Right renal pelvis (tissue), 4 donors: Measurements from ENCODE around the gene PHGDH. TPM values are rescaled to one million over a fixed set of nuclear protein-coding genes. Genes with fewer than 3 reads are reported as not detected.
A peak's percentile ranks its signal among the peaks of the same experiment; 100 is the strongest.

Experiments
- DNase-seq, 4 donors: peaks; one replicate each; pipeline ENCODE4 v3.0.0-alpha.2; 2013; ENCODE audit warnings: low read depth in 4 of 4, low spot score in 3 of 4, missing footprints in 1 of 4
- polyA plus RNA-seq, 4 donors: library from polyadenylated mRNA; unstranded; fragments of 120-200 nt; gene quantifications; one replicate each; pipeline ENCODE4 v1.2.1, GENCODE V29; 2013; ENCODE audit not compliant: insufficient read length in 4 of 4

Gene PHGDH
- 100 to 1,000 TPM; 246 to 292 (median 272) TPM for polyA plus RNA-seq

GRCh38 chr1:119711804-119712341 lies at the start of gene PHGDH:
PHGDH (plus strand) TSS chr1:119711934; CDS start chr1:119712023, 89 bp downstream.
- DNase-seq = peak in 2 of 4 donors; percentile 62 to 79

DNA sequence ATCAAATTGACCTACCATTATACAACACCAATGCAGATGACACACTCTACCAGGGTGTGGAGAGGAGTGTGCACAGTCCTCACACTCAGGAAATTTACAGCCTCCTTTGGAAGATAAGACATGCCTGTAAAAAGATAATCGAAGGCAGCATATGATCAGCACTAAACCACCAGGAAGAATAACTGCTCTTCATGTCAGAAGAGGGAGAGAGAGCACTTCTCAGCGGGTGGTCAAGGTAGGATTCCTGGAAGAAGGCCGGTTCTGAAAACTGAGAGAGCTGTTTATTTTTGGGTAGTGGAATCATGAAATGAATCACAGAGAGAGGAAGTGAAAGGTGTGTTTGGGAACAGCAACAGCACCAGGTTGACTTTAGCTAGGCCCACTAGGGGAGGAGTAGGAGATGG lies 49.7 kb upstream of the PHGDH start:
- no peak for DNase-seq

- DNase-seq = no peak
Observed at GRCh38 chr1:119664067-119664466, 47.7 kb upstream of the PHGDH start.

- DNase-seq = no peak
Observed at GRCh38 chr1:119667173-119667572, 44.6 kb upstream of the PHGDH start.

DNA sequence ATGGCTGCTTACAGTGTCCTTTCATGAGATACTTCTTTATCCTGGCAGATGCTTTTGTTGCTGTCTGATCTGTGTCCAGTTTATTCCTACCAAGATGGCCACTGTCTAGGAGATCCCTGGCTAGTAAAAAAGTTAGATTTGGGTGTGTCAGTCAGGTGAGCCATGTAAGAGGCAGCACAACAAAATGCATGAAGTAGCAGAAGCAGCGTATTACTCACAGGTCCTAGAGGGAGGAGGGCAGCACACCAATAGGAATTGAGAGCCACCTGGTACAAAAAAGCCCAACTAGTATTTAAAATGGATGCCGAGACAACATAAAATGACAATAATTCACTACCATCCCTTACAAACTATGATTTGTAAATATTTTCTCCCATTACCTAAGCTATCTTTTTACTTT lies 40.8 kb upstream of the PHGDH start:
- no peak for DNase-seq

DNA sequence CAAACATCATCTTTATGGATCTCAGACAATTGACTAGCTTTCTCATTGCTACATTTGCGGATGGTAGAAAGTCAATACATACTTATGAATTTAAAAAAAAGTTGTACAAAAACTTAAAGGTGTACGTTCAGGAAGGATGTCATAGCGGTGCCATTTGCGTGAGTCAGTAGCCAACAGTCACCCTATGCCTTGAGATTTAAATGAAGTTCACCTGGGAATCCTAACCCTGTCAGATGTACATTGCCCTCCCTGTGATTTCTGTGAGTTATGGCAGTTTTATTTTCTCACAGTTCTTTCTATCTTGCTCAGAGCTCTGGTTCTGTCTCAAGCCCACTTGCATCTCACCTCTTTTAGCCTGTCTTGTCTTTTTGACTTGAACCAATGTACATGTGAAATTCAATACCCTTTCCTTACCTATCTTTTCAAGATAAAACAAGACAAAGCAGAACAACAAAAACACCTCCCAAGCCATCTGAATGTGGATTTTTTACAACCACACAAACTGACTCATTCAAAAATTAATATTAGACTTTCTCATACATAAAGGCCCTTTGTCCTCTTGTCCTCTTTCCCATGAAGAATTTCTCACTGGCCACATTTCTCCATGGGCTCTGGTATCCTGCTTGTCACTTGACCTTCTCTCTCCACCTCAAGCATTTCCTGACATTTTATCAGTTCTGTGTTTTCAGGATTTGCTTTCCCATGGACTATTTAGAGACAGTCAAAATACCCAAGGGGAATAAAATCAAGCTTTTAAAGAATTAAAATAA lies 38.4 kb upstream of the PHGDH start:
- no peak for DNase-seq

DNA sequence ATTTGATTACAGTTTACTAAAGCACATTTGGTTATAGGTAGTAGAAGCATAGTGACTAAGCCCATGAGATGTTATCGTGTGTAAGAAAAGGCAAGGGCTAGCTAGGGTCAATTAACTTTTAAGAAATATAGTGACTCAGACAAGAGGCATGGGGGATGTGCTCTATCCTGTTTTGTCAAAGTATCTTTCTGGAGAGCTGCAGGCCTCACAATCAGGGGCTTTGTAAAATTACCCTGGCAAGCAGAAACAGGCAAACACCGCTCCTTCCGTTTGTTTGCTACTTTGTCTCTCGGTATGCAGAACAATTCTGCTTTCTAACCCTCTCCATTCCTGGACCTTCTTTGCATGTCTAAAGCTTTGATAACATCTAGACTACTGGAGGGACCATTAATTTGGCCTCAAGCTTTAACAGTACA lies 37.6 kb upstream of the PHGDH start:
- DNase-seq = no peak

DNA sequence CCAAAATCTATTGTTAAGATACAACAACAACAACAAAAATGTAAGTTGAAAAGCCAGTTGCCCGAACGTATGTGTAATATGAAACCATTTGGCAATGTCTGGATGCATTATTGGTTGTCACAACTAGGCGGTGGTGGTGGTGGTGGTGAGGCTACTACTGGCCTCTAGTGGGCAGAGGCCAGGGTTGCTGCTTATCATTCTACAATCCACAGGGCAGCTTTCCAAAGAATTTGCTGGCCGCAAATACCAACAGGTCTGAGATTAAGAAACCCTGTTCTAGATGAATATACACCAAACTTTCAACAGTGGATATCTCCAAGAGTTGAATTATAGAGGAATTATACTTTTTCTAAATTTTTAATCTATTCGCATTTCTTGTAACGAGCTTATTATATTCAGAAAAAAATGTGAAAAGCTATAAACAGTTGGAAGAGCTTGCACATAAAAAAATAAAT lies 36.9 kb upstream of the PHGDH start:
- no peak for DNase-seq

DNA sequence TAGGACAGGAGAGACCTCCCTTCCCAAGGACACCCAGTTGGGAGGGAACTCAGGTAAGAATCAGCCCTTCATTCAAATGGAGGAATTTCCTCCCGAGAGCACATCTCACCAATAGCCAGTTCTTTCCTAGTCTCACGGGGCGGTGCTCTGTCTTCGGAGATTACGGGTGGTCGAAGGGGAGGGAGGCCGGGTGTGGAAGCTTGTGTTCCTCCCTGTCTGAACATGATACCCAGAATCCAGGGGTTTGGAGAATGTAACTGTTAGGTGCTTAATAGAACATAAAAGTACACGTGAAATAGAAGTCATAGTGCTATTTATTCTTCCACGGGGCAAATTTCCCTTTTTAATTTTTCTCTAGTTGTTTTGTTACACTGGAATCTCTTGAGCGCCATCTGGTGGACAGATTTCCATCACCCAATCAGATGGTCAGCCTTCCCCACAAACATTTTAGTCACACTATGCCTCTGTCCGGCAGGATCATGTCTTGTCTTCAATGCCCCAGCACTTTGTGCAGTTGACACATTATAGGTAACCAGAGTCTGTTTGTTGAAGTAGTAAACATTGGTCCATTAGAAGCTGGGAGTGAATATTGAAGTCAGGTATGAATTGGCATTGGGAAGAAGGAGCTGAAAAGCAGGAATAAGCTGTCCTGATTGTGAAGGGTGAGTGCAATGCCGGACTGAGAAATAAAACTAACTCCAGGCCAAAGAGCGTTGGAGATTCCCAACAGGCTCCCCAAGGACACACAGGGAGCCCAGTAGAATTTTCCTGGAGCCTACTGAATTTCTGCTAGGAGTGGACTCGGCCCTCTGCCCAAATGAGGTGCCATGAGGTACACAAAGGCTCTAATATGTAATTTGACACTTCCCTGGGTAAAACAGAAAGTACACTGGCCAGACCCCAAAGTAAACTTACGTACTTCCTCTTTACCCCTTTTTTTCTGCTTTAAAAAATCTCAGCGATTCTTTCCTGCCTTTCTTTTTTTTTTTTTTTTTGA lies 36.1 kb upstream of the PHGDH start:
- DNase-seq = peak; percentile 85 to 89 (median 87)

DNA sequence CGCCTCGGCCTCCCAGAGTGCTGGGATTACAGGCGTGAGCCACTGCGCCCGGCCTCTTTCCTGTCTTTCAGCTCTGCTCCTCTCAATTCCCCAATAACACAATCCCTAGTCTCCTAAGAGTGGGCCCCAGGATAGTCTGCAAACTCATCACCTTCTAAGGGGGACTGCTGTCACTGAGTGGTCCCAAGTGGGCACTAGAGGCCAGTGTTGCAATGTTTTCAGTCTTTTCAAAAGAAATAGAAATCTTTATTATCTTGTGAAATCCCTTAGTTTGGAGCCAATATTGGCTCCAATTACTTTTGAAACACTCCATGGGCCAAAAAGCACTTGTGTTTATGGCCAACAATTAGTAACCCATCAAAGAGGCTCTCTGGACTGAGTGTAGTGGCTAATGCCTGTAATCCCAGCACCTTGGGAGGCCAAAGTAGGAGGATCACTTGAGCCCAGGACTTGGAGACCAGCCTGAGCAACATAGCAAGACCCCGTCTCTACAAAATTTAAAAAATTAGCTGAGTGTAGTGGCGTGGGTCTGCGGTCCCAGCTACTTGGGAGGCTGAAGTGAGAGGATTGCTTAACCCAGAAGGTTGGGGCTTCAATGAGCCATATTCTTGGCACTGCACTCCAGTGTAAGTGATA lies 35.0 kb upstream of the PHGDH start:
- no peak for DNase-seq

- no peak for DNase-seq
Observed at GRCh38 chr1:119679223-119679622, 32.5 kb upstream of the PHGDH start.

DNA sequence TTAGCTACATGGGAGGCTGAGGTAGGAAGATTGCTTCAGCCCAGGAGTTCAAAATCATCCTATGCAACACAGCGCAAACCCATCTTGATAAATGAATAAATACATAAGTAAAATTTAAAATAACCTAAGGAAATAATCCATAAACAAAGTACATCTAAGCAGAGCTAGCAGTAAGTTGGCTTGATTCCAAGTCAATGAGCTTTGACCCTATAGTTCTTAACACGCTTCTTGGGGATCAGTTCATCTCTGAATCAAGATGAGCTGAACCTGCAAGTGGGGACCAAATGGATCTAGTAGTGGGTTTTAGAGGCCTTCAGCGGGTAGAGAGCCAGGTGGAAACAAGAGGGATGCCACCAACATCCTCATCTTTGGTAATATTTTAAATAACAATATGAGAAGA lies 31.5 kb upstream of the PHGDH start:
- no peak for DNase-seq

DNA sequence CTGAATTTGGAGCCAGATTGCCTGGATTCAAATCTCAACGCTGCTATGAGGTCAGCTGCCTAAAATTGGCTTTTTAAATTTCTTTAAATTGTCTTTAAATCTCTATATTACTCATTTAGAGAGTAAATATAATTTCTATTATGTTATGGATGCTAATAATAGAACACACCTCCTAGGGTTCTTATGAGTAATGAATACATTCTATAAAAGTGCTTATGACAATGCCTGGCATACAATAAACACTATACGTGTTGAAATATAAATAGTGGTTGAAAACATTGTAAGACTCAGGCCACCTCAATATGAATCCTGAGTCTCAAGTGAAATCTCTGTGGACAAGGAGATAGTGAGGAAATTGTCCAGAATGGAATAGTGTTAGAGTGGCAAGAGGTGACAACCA lies 31.0 kb upstream of the PHGDH start:
- DNase-seq = no peak

DNA sequence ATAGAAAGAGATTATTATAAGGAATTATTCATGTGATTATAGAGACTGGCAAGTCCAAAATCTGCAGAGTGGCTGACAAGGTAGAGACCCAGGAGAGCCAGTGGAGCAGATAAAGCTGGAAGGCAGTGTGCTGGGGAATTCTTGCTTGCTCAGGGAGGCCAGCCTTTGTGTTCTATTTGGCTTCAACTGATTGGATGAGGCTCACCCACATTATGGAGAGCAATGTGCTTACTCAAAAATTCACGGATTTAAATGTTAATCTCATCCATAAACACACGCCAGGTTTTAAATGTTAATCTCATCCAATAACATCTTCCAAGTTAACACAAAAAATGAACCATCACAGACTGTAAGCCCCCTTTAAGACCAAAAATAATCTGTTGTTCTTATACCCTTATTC lies 30.2 kb upstream of the PHGDH start:
- no peak for DNase-seq

DNA sequence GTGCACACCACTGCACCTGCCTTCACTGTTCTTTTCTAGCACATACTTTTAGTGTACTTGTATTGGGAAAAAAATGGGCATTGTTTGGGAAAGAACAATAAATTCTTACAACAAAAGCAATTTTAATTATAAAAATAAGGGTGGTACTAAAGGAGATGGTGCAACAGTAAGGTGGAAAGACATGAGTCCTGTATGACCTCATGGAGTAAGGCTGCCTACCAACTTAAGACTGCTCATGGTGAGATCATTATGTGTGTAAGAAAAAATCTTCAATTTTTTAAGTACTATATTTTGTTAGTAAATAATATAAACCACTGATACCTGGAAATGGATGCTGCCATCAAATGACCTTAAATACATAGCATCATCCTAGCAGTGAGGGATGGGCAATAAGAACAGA lies 29.6 kb upstream of the PHGDH start:
- no peak for DNase-seq

- no peak for DNase-seq
Observed at GRCh38 chr1:119683893-119684292, 27.8 kb upstream of the PHGDH start.

GRCh38 chr1:119686661-119687060 lies 25.1 kb upstream of the PHGDH start:
- DNase-seq = no peak

GRCh38 chr1:119687434-119688079 lies 24.2 kb upstream of the PHGDH start:
- DNase-seq = no peak

- no peak for DNase-seq
Observed at GRCh38 chr1:119688810-119689209, 22.9 kb upstream of the PHGDH start.

DNA sequence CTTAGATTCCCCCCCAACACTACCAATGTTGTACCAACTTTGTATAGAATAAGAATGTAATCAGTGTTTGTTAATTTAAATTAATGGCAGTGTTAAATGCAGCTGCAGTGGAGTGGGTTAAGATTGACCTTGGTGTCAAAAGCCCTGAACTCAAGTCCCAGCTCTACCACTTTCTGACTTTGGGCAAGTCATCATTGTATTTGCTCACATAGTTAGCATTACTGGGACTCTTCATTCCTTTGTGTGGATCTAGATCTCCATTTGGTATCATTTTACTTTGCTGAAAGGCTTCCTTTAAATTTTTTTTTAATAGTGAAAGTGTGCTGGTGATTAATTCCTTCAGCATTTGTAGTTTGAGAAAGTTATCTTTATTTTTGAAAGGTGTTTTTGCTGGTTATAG lies 22.2 kb upstream of the PHGDH start:
- no peak for DNase-seq
